Activated CD4-positive, alpha-beta T cell treated with anti-CD3 and anti-CD28 coated beads for 36 hours (primary cell): Measurements from ENCODE around the gene MMP14. TPM values are rescaled to one million over a fixed set of nuclear protein-coding genes. Genes with fewer than 3 reads are reported as not detected.

Experiments
- ATAC-seq: fragments of 200-7000 bp; cut with Tn5 transposase; one replicate; pipeline ENCODE4 v1.10.0; 2021; ENCODE audit warnings: mild to moderate bottlenecking, moderate library complexity
- CTCF ChIA-PET: fragments of 350-600 bp; sonication (Branson Sonifier 250); formaldehyde crosslinking; loops from one replicate; lab custom pipeline; 2021; ENCODE audit warnings: antibody characterized with exemption; lab: Charles Lee
- POLR2A ChIA-PET: fragments of 350-600 bp; sonication (Branson Sonifier 250); formaldehyde crosslinking; loops from one replicate; lab custom pipeline; 2021; ENCODE audit warnings: antibody characterized with exemption, inconsistent platforms; lab: Charles Lee
- DNase-seq: peaks from one replicate; pipeline ENCODE4 v3.0.0-alpha.2; 2020
- H3K27ac Mint-ChIP-seq: one replicate; pipeline ENCODE4 v1.8.0; 2021; ENCODE audit warnings: mixed read lengths
- H3K27me3 Mint-ChIP-seq: one replicate; pipeline ENCODE4 v1.8.0; 2021; ENCODE audit warnings: mixed read lengths
- H3K36me3 Mint-ChIP-seq: one replicate; pipeline ENCODE4 v1.8.0; 2021; ENCODE audit warnings: low read depth, mixed read lengths
- H3K4me1 Mint-ChIP-seq: one replicate; pipeline ENCODE4 v1.8.0; 2021; ENCODE audit warnings: mixed read lengths
- H3K4me3 Mint-ChIP-seq: one replicate; pipeline ENCODE4 v1.8.0; 2021; ENCODE audit warnings: mild to moderate bottlenecking, moderate library complexity, mixed read lengths
- H3K9me3 Mint-ChIP-seq: one replicate; pipeline ENCODE4 v1.8.0; 2021; ENCODE audit warnings: low read depth, mixed read lengths
- intact Hi-C, 2 experiments: fragments of 100-400 bp; cut with DNase I in 1 of 2; cut with micrococcal nuclease in 1 of 2; formaldehyde crosslinking; loops; one replicate each; pipeline versions ENCODE4 v1.14.2 to v1.15.1; 2022 to 2024; cut with DNase I, micrococcal nuclease
- total RNA-seq, 2 experiments: library from RNA; stranded (reverse); gene quantifications; one replicate each; pipeline ENCODE4 v1.2.3, GENCODE V29; 2021

The MMP14 gene
- total RNA-seq, 2 experiments from 2014 or later: 2.0 to 2.1 TPM

DNA sequence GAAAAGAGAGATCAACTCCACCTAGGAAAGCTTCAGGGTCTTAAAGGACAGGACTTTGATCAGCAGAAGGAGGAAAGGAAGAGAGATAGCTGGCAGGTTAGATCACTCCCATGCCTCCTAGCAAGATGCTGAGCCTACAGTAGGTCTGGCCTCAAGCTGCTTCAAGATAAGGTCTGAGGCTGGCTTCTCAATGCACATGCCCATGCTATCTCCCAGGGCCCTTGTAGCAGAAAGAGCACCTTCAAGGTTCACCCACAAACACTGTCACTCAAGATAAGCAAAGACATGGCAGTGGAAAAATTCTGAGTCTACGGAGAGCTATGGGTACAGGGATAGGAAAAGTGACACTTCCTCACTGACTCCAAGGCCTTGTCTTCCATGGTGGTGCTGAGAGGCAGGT lies 61.0 kb downstream of the MMP14 start:
- ChIA-PET POLR2A (no interaction called here), CTCF (interaction anchor here (1.8 to 8.3 kb wide), 3 partner anchors 10 to 327 kb away, joined by 8 to 71 read pairs (median 13); no protein-coding TSS in a partner anchor)
- no peaks in the 10 kb centered on the region for H3K27me3 Mint-ChIP-seq
- peaks cover 23% of the 10 kb centered on the region for H3K36me3 Mint-ChIP-seq
- ATAC-seq: no peak
- intact Hi-C loops: no loop called here
- no peaks in the 10 kb centered on the region for H3K9me3 Mint-ChIP-seq
- H3K4me1 Mint-ChIP-seq: peaks cover 16% of the 10 kb centered on the region
- no peak for DNase-seq
- no peak overlapping the region for H3K27ac Mint-ChIP-seq
- no peak overlapping the region for H3K4me3 Mint-ChIP-seq

Other genes starting within 250 kb of the MMP14 start
- gene DAD1, start 247.4 kb upstream of the MMP14 start, total RNA-seq: 100 to 1,000 TPM; 265 to 302 TPM
- gene ABHD4, start 238.3 kb upstream of the MMP14 start, total RNA-seq: 10 to 100 TPM in 1 of 2 experiments, 1 to 10 TPM in 1; 8.3 to 10.5 TPM
- not detected for gene OR6J1, start 192.2 kb upstream of the MMP14 start, total RNA-seq
- gene OXA1L, start 69.9 kb upstream of the MMP14 start, total RNA-seq: 100 to 1,000 TPM; 136 to 148 TPM
- gene SLC7A7, start 21.1 kb upstream of the MMP14 start, total RNA-seq: under 1 TPM; 0.50 to 0.72 TPM
- gene MRPL52, start 6.7 kb upstream of the MMP14 start, total RNA-seq: 100 to 1,000 TPM; 115 to 136 TPM
- gene LRP10, start 35.2 kb downstream of the MMP14 start, total RNA-seq: 10 to 100 TPM; 36.3 to 41.8 TPM
- under 1 TPM; 0.33 to 0.48 TPM for gene REM2, start 46.6 kb downstream of the MMP14 start, total RNA-seq
- 10 to 100 TPM; 61.6 to 68.6 TPM for gene RBM23, start 82.6 kb downstream of the MMP14 start, total RNA-seq
- gene PRMT5, start 92.8 kb downstream of the MMP14 start, total RNA-seq: 100 to 1,000 TPM; 121 to 151 TPM
- 10 to 100 TPM; 62.5 to 84.4 TPM for gene HAUS4, start 120.5 kb downstream of the MMP14 start, total RNA-seq
- 1 to 10 TPM; 2.9 to 3.2 TPM for gene AJUBA, start 146.0 kb downstream of the MMP14 start, total RNA-seq
- gene C14orf93, start 173.6 kb downstream of the MMP14 start, total RNA-seq: 10 to 100 TPM; 10.7 to 11.5 TPM
- gene PSMB5, start 198.3 kb downstream of the MMP14 start, total RNA-seq: 100 to 1,000 TPM; 104 to 129 TPM
- gene PSMB11, start 205.6 kb downstream of the MMP14 start, total RNA-seq: not detected
- 1 to 10 TPM in 1 of 2 experiments, under 1 TPM in 1; 0.82 to 1.1 TPM for gene CDH24, start 220.9 kb downstream of the MMP14 start, total RNA-seq